8988T (cell line): ENCODE measurements around the gene IL12RB2.

Experiments
- DNase-seq: peaks from one replicate; pipeline ENCODE4 v3.0.0; 2011

IL12RB2 gene, protein sequence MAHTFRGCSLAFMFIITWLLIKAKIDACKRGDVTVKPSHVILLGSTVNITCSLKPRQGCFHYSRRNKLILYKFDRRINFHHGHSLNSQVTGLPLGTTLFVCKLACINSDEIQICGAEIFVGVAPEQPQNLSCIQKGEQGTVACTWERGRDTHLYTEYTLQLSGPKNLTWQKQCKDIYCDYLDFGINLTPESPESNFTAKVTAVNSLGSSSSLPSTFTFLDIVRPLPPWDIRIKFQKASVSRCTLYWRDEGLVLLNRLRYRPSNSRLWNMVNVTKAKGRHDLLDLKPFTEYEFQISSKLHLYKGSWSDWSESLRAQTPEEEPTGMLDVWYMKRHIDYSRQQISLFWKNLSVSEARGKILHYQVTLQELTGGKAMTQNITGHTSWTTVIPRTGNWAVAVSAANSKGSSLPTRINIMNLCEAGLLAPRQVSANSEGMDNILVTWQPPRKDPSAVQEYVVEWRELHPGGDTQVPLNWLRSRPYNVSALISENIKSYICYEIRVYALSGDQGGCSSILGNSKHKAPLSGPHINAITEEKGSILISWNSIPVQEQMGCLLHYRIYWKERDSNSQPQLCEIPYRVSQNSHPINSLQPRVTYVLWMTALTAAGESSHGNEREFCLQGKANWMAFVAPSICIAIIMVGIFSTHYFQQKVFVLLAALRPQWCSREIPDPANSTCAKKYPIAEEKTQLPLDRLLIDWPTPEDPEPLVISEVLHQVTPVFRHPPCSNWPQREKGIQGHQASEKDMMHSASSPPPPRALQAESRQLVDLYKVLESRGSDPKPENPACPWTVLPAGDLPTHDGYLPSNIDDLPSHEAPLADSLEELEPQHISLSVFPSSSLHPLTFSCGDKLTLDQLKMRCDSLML

DNA sequence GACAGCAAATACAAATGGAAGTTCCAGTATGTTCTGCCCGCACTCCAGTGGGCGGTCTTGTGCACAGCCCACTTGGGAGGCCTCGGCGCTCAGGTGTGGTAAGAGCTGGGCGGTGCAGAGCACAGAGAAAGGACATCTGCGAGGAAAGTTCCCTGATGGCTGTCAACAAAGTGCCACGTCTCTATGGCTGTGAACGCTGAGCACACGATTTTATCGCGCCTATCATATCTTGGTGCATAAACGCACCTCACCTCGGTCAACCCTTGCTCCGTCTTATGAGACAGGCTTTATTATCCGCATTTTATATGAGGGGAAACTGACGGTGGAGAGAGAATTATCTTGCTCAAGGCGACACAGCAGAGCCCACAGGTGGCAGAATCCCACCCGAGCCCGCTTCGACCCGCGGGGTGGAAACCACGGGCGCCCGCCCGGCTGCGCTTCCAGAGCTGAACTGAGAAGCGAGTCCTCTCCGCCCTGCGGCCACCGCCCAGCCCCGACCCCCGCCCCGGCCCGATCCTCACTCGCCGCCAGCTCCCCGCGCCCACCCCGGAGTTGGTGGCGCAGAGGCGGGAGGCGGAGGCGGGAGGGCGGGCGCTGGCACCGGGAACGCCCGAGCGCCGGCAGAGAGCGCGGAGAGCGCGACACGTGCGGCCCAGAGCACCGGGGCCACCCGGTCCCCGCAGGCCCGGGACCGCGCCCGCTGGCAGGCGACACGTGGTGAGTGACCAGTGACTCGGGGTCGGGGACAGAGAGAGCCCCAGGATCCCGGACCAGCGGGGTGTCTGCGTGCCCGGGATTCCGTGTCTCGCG is at the start of gene IL12RB2:
TSS of gene IL12RB2 (plus strand) at position 623 of the 810 bp plus-strand sequence. CDS start 12,496 bp downstream, outside the sequence.
- no peak for DNase-seq

DNA sequence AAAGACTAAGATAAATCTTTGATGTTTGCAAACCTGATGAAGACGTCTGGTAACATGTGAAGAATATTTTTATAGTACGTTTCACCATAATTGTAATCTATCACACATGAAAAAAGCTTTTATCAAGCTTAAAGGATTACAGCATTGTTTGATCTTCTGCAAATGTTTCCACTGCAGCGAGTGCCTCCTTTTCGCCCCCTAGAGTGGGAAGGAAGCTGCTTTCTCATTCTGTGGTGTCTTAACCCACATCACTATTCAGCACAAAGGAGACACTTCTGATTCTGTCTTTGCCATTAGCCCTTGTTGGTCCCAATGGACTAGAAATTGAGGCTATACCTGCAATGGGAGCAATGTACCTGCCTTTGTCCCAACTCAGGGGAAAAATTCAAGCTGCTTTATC is 46.0 kb upstream of the IL12RB2 start:
- no peak for DNase-seq

DNA sequence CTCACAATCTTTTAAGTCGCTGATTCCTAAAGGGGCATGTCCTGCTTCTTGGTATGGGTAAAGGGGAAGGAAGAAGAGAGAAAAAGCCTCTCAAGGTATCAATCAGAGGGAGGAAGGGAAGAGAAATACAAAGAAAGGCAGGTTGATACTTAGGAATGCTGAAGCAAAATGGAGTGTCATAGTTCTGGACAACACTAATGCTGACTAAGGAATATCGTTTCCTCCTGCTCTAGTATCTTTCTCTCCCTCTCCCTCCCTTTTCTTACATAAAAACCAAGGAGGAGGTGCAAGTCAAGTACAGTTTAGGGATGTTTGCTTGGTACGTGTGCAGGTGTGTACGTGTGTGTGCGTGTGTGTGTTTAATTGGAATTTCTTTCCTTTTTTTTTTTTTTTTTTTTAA is 44.9 kb upstream of the IL12RB2 start:
- no peak for DNase-seq

DNA sequence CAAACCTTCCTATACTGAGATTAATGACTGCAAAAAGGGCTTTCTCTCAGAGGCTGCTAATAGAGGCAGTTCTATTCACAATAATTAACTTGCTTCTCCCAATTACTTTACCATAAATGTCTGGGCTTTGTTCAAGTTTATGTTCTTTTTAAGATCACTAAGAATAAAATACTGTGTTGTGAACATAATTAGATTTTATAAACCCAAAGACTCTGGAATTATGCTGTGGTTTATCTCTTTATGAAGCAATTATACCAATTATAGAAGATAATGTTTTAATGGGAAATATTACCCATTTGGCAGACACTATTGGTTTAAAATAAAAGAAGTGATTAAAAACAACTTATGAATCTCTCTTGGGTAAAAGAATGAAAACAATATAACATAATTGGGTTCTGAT is 43.5 kb upstream of the IL12RB2 start:
- no peak for DNase-seq

DNA sequence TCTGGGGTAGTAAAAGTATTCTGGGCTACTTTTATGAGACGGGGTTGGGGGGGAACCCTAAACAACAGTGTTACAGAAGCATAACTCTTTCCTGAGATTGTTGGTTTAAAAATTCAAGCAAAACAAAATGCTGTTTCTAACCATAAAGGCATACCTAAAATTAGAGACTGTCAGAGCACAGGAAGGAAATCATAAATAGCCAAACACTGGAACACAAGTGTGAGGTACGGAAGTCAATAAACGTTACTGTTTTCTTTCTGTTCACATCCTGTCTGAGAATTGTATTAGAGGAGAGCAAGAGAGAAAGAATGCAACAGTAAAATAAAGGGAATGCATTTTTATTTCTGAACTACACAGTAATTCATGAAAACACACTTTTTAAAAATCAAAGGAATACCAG is 42.8 kb upstream of the IL12RB2 start:
- DNase-seq: no peak

DNA sequence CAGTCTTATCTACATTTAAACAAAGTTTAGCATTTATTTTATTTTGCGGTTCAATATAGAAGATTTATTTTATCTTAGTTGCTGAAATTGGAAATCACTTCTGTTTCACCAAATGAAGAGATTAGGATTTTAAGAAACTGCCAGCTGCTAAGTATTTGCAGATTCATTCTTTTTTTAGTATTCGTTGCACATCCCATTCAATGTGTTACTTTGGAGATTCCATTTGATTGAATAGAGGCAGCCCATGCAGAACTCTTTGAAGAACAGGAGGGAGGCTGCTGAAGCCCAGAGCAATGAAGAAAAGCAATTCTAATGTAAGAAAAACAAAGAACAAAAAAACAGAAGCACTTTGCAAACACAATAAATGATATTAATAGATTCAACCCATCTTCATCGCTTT is 38.6 kb upstream of the IL12RB2 start:
- no peak for DNase-seq

DNA sequence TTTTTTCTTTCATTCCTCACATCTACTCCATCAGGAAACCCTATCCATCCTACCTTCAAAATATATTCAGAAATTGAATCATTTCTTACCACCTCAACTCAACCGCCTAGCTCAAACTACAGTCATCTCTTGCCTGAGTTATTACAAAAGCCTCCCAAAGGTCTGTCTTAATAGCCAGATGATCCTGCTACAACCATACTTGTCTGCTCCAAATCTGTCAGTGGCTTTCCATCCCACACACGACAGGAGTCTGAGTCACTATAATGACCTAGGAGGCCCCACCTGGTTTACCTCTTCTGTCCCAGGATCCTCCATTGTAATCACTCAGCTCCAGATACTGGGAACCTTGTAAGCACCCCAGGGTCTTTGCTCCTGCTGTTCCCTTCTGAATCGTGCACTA is 37.1 kb upstream of the IL12RB2 start:
- DNase-seq: no peak

DNA sequence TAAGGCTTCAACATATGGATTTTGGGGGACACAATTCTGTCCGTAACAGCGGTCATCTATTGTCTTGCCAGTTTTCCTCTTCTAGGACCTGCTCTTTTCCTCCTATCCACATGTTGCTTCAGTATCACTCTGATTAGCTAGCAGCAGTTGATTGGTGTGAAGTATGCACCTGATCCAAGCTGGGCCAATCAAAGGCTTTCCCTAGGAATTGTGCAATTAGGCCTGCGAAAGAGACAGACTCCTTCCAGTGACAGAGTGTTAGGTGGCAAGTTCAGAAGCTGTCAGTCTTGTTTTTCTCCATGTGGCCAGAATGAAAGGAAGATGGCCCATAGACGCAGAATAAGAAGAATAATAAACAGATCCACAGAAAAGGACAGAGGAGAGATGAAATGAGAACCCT is 34.1 kb upstream of the IL12RB2 start:
- no peak for DNase-seq

DNA sequence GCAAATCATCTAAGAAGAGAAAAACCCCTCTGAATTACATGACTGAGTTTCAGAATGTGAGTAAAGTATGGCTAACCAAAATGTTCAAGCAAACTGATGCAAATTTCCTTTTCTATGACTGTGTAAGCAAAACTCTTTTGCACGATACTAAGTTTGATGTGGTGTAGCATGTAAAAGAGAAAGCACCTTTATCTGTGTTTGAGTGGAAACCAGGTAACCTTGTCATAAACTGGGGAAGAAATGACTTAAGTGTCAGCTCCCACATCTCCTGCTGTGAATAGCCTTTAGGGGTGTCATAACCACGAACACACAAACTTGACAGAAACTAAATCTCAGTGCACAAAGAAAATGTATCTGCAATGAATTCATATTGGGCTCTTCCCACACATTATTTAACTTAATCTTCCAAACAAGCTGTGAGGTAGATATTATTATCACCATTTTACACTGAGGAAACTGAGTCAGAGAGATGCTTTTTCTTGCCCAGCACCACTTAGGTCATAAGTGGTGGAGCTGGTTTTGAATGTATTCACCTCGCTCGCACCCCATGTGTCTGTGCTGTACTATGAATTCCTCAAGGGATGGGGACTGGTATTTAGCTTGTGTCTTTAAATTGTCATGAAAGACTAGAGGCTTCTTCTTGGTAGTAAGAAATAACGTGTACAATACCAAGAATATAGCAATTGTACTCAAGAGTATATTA is 32.9 kb upstream of the IL12RB2 start:
- DNase-seq: no peak

DNA sequence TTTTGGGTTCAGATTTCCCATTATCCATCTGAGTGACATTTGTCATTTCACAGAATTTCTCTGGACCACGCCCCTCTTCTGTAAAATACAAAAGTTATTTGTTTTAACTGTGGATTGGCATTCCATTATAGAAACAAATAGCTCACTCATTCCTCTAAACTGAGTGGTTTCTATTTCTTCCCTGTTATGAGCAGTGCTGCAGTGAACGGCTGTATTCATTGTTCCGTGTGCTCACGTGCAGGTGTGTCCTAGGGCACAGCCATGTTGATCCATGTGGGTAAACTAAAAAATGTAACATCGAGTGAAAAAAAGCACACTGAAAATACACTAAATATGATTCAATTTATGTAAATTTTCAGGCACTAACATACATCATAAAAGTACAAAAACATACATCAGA is 27.0 kb upstream of the IL12RB2 start:
- DNase-seq: no peak

DNA sequence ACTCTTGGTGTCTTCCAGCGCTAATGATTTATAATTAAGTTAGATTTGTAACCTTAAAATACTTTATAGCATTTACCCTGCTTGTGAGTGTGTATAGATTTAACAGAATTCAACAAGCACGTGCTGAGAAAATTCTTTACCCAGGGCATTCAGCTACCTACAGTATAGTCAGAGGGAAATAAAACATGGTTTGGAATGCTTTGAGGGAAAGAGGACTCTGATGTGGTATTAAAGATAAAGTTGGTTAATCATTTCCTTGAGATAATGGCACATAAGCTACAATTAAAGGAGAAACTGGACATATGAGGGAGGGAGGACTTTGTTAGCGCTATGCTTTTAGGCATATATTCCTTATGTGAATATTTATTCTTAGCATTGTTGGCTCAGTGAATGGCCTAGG is 26.4 kb upstream of the IL12RB2 start:
- no peak for DNase-seq

DNA sequence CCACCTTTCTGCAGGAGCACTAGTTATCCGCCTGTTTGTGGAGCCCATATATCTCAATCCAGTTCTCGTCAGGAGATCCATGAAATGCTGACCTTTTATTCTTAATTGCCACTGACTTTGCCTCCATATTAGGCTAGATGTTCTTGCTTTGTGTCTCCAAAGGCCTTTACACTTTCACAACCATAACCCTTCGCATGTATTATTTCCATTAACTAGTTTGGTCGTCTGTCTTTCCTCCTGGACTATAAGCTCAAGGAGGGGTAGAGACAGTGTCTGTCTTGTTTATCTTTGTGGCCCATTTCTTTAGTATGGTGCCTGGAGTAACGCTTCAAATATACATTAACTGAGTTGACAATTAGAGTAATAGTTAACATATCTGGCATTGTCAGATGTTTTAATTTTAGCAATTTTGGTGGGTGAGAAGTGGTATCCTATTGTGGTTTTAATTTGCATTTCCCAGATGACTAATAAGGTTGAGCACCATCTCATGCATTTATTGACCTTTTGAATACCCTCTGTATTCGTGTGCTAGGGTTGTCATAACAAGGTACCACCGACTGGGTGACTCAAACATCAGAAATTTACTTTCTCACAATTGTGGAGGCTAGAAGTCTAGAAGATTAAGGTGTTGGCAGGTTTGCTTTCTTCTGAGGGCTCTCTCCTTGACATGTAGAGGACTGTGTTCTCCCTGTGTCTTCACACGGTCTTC is 21.7 kb upstream of the IL12RB2 start:
- DNase-seq: no peak

DNA sequence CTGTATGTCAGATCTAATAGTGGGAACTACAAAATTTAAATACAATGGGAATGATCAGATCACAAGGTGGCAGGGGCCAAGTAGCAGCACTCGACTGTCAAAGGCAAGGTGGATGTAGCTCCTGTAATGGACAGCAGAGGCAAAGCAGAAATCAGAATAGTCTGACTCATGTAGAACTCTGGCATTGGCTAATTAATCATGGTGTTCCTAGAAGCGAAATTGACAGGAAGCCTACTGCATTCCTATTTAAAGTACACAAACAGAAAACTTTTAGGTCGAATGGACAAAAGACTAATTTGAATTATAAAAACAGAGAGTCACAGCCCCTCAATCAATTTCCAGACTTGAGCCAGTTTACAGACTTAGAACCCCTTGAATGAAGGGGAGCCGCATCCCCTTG is 17.4 kb upstream of the IL12RB2 start:
- DNase-seq: no peak

DNA sequence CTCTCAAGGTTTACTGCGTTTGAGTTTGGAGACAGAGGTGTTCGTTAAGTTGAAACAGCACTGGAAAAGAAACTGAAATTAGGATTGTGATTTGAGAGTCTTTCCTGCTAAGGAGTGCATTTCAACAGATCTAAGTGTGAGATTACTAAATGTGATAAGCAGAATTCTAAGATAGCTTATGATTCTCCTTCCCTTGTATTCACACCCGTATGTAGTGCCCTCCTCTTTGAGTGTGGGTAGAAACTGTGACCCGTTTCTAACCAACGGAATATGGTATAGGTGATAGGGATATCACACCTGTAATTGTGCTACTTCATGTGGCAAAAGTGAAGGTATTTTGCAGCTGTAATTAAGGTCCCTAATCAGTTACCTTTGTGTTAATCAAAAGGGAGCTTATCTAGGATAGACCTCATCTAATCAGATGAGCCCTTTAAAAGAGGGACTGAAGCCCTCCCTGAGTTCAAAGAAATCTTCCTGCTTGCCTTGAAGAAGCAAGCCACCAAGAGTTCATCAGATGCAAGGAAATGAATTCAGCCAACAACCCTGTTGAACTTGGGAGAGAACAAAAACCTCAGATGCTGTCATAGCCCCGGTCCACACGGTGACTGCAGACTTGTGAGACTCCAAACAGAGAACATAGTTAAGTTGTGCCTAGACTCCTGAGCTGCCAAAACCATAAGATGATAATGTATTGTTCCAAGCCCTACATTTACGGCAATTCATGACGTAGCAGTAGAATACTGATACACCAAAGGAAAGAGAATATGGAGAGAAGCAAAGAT is 12.6 kb upstream of the IL12RB2 start:
- no peak for DNase-seq

DNA sequence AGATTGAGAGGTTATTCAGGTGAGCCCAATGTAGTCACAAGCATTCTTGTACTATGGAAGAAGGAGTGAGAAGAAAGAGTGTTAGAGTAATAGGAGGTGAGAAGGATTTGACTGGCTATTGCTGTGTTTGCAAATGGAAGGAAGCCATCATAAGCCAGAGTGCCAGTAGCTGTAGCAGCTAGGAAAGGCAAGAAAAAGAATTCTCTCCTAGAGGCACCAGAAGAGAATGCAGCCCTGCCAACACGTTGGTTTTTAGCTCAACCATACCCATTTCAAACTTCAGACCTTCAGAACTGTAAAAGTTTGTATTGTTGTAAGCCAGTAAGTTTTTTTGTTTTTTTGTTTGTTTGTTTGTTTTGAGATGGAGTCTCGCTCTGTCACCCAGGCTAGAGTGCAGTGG is 8.9 kb upstream of the IL12RB2 start:
- DNase-seq: no peak

DNA sequence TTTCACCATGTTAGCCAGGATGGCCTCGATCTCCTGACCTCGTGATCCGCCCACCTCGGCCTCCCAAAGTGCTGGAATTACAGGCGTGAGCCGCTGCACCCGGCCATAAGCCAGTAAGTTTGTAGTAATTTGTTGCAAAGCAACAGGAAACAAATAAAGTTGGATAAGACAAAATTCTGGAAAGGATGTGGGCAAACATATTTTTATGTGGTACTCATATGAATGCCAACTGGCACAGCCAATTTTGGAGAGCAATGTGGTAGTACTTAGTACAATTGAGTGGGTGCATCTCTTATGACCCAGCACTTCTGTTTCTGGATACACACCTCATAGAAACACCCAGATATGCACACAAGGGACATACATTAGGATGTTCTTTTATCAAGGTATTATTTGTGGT is 8.4 kb upstream of the IL12RB2 start:
- DNase-seq: no peak

DNA sequence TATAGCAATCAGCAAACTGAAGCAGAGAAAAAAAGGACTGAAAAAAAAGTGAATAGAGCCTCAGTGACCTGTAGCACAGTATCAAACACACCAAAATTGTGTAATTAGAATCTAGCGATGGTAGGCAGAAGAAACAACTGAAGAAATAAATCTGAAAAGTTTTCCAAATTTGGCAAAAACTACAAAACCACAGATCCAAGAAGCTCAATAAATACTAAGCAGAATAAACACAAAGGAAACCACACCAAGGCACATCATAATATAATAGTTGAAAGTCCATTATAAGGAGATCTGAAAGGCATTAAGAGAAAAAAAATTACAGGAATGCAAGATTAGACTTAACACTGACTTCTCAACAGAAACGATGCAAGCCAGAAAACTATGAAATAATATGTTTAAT is 7.1 kb upstream of the IL12RB2 start:
- DNase-seq: no peak

DNA sequence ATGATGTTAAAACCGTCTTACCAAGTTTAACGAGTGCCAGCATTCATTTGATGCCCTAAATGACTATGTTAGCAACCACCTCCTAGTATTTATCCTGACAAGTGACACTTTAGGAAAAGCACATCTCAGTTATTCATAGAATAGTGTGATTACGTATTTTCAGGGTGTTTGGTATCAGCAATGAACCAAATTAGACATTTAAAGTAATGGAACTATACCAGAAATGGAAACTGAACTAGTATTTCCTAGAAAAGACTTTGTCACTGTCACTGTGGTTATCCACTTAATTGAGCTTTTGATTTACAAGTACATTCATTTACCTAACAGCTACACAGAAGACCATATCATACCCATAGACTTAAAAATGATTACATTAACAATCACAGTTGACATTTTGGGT is 3.6 kb upstream of the IL12RB2 start:
- no peak for DNase-seq

DNA sequence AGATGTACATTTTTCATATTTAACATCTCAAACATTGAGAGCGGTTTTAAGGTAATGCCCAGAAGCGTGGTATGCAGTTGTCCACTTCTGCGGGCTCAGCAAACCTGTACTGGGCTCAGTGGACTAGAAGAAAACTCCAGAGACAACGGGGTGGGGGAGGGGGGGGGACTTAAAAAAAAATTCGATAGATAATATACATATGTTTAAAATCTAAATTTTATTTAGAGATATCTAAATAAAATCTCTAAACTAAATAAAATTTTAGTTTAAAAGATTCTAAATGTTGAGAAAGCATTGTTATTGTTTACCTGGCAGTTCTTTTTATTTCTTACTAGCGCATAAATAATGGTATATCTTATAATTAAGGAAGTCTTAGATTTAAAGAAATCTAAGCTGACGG is 1.1 kb upstream of the IL12RB2 start:
- DNase-seq: no peak

DNA sequence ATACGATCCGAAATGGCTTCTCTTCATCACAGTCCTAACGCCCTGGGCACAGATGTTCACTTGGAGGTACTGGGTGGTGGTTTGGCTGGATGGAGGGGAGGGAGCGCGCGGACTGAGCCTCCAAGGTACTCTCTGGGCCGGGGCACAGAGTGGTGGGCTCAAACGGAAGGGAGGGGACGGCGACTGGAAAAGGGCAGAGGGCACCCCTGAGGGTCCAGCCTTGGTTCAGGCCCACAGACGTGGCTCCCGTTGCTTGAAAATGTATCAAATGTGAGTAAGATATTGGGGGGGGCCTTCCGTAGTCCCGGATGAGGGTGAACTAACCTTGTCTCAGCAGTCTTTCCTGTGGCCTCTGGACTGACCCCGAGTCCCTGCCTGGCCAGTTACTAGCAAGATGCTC is 463 bp downstream of the IL12RB2 start:
- DNase-seq: no peak

DNA sequence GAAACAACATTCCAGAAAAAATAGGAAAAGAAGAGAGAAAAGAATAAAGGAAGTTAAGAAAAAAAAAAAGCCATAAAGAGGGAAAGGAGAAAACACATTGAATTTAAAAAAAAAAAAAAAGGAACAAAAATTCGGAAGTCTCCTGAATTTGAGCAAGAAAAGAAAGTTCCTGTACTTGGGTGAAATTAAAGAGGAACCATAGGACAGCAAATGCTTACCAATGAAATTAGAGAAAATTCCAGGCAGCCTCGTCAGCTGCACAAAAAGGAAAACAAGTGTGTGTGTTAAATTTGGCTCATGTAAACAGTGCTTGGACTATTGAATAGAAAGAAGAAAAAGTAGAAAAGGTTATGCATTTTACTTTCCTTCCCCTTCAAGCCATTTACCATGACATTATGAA is 4.9 kb downstream of the IL12RB2 start:
- DNase-seq: no peak
